Stimulated activated CD4-positive, alpha-beta T cell treated with anti-CD3 and anti-CD28 coated beads, Interleukin-4, amount 100 ng/mL, for 4 hours (primary cell): ENCODE results near the gene SREK1.
"Not testable (repeated sequence)": the region's sequence is repeated elsewhere in the genome, so short reads cannot be mapped to it uniquely, and the experiment has no call there.

Source experiments
- DNase-seq, 2 experiments: peaks; one replicate each; pipeline ENCODE4 v3.0.0-alpha.2; 2020

SREK1 gene

GRCh38 chr5:66222896-66223295 is 78.8 kb downstream of the SREK1 start:
- DNase-seq = not testable (repeated sequence)

- DNase-seq = no peak
Observed at GRCh38 chr5:66223637-66224036, 79.5 kb downstream of the SREK1 start.

- no peak for DNase-seq
Observed at GRCh38 chr5:66224274-66224673, 80.2 kb downstream of the SREK1 start.

DNA sequence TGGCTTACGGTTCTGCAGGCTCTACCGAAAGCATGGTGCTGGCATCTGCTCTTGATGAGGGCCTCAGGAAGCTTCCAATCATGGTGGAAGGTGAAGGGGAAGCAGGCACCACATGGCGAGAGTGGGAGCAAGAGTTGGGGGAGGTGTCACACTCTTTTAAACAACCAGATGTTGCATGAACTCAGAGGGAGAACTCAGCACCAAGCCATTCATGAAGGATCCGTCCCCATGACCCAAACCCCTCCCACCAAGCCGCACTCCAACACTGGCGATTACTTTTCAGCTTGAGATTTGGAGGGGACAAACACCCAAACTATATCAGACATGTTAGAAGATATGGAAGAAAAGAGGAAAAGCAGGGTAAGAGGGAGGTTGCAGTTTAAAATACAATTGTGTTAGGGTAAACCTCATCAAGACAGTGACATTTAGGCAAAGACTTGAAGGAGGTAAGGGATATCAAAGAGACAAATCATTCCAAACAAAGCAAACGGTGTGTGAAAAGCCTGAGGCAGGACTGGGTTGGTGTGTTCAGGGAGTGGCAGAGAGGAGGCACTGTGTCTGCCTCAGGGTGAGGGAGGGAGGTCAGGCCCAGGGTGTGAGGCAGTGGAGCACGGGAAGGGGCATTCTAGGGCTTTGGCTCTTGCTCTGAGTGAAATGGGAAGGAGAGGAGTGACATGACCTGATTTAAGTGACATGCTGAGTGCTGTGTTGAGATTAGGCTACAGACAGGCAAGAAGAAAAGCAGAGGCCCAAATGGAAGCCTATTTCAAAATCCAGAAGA is 80.9 kb downstream of the SREK1 start:
- DNase-seq = no peak

DNA sequence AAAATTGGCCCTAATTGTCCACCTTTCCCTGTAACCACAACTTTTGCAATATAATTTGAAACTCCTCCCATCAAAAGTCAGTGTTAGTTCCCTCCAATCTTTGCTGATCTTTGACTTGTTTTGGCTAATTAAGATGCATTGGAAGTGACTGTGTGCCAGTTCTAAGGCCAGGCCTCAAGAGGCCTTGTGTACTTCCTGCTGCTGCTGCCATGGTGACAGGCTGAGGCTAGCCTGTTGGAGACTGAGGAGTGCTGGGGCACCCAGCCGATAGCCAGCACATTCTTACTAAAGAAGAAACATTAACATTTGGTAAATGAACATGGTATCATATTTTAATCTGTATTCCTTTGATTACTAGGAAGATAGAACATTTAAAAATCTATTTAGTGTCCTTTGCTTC is 86.5 kb downstream of the SREK1 start:
- DNase-seq = no peak

- no peak for DNase-seq
Observed at GRCh38 chr5:66231508-66231907, 87.4 kb downstream of the SREK1 start.

- DNase-seq = no peak
Observed at GRCh38 chr5:66232275-66232674, 88.2 kb downstream of the SREK1 start.

DNA sequence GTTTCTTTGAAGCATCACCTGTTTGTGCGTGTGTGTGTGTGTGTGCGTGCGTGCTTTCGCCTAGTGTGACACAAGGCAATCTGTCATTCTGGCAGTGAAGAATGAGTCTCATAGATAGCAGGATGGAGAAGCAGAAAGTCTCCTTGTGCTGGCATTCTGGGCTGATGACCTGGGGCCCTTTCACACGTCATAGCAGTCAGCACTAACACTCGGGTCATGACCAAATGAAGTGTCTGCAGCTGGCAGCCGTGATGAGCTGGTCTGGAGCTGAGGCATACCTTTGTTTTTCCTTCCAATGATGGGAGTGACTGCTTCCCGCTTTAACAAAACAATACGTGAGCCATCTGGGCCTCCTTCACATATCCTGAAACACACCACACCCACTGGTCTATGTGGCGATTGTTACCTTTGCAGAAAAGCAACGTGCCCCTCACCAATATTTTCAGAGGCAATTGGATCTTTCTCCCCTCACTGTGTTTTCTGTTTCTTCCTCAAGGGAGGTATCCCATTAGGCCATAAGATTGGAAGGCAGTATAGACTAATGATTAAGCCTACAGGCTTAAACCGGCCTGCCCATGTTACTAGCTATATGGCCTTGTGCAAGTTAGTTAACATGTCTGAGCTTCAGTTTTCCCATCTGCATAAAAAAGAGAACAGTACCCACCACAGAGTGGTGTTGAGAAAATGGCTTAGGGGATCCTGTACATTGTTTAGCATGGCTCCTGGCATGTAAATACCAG is 88.8 kb downstream of the SREK1 start:
- DNase-seq = no peak
